PC-3 (cell line): ENCODE results near the gene TNK2.
"Not testable (repeated sequence)": the region's sequence is repeated elsewhere in the genome, so short reads cannot be mapped to it uniquely, and the experiment has no call there.

Experiments
- CTCF ChIP-seq: fragments of 300-600 bp; sonication (generic); conservative IDR thresholded peaks from 2 replicates; pipeline ENCODE4 v1.5.1; 2017; ENCODE audit warnings: antibody characterized with exemption, low read depth, mild to moderate bottlenecking, low read length
- EZH2 ChIP-seq: fragments of 300-600 bp; sonication (generic); IDR thresholded peaks from one replicate; pipeline ENCODE4 v1.6.1; 2017; ENCODE audit warnings: antibody characterized with exemption, mild to moderate bottlenecking, low read length; ENCODE audit not compliant: unreplicated experiment

DNA sequence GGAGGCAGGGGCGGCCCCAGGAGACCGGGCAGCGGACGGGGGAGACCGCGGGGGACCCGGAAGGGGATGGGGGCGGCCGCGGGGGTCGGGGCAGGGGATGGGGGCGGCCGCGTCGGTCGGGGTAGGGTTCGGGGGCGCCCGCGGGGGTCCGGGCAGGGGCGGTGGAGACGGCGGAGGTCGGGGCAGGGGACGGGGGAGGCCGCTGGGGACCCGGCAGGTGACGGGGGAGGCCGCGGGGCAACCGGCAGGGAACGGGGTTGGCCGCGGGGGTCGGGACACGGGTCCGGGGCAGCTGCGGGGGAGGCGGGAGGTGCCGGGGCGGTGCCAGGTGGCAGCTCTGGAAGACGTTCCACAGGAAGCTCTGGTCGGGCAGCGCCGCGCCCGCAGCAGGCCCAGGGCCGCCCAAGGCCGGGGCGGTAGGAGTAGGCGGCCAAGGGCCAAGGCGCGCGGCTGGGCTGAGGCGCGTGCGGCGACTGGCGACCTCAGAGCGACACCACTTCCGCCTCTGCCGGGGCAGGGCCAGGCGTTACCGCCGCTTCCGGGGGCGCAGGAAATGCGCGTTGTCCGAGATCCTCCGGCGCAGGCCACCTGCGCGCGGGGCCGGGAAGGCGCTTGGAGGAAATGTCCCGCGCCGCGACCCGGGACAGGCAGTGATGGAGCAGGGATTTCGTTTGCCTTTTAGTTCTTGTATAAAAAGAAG, 45.9 kb upstream of the TNK2 start:
- not testable (repeated sequence) for TF ChIP-seq CTCF, EZH2
